OCI-LY1 (cell line): Measurements from ENCODE around the gene CTAGE1.

ENCODE experiments used
- CTCF ChIP-seq: fragments of 200-600 bp; sonication (generic), shearing (Covaris generic); IDR thresholded peaks from 2 replicates; pipeline ENCODE4 v1.5.1; 2017; ENCODE audit warnings: mild to moderate bottlenecking, antibody characterized with exemption, low read length, moderate library complexity, mixed read lengths
- EZH2 ChIP-seq: fragments of 200-600 bp; sonication (generic), shearing (Covaris generic); IDR thresholded peaks from 2 replicates; pipeline ENCODE4 v1.8.0; 2017; ENCODE audit warnings: borderline replicate concordance, mixed run types, mild to moderate bottlenecking, antibody characterized with exemption, low read length, moderate library complexity, mixed read lengths

- TF ChIP-seq CTCF, result no peak
- no peak for TF ChIP-seq EZH2
Measured at GRCh38 chr18:22412176-22412911, 5.4 kb downstream of the CTAGE1 start.
